ENCODE measurements around the gene PXDC1. TPM values are rescaled to one million over a fixed set of nuclear protein-coding genes. Genes with fewer than 3 reads are reported as not detected.

PXDC1 gene
- total RNA-seq, 1 experiment from 2014 or later, result 30.8 TPM

DNA sequence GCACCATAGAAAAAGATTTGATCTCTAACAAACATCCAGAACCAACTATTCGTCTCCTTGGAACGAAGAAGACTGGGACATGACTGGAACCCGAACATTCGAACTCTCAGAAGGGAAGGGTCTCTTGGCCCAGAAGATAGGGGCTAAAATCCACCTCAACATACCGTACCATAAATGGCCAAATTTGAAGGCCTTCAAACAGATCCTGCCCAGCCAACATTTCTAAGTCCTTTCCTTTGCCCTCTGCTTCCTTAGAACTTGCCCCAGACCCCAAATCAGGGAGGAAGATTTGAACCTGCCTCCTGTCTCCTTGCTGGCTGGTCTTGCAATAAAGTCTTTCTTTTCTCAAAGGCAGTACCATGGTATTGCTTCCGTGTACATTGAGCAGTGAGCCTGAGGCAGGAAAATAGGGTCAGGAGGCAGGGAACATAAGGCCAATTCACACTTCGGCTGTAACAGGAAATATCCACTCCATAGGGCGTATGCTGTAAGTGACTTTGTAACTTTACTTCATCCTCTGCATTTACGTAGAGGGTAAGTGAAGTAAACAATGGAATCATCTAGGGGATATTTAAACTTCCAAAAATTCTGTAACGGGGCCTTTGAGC lies 1.8 kb upstream of the PXDC1 start:
- intact Hi-C loops (cut with micrococcal nuclease; ENCODE audit: unreplicated experiment), result no loop called here
- POLR2A ChIA-PET (ENCODE audit: unreplicated experiment), result no interaction called here
- no peaks in the 10 kb centered on the region for H3K36me3 ChIP-seq (ENCODE audit: low read depth)
- CTCF ChIA-PET, result interaction anchor here (0.6 kb wide), 1 partner anchor 322 kb away, joined by 6 read pairs; no protein-coding TSS in a partner anchor
- no peaks in the 10 kb centered on the region for H3K9me3 ChIP-seq (ENCODE audit: insufficient read depth, low read depth)
- H3K9me2 ChIP-seq (ENCODE audit: insufficient read depth), result no peaks in the 10 kb centered on the region
- DNase-seq, result no peak
- no peak overlapping the region for H2AFZ ChIP-seq
- peaks cover 19% of the 10 kb centered on the region for H3K79me2 ChIP-seq (ENCODE audit: low read depth)
- H3K27ac ChIP-seq, result no peak overlapping the region
- H3K27me3 ChIP-seq (ENCODE audit: insufficient read depth, low read depth), result no peaks in the 10 kb centered on the region
- TSS peak; percentile 59 for BruUV-seq (replicated peaks)
- 0 out of 2 replicates have a peak, but pooled peaks cover 5% of the 10 kb centered on the region for H3K4me1 ChIP-seq (replicated peaks; ENCODE audit: insufficient read depth)
- H3K4me2 ChIP-seq, result no peak overlapping the region
- H4K20me1 ChIP-seq (ENCODE audit: insufficient read depth), result peaks cover 3% of the 10 kb centered on the region; the same call in 1 of the 2 replicates
- no peak overlapping the region for H3K4me3 ChIP-seq
- TF ChIP-seq EZH2 (IDR thresholded peaks at IDR 0.05; ENCODE audit: low read depth), result no peak
- TF ChIP-seq, protein P1, sequence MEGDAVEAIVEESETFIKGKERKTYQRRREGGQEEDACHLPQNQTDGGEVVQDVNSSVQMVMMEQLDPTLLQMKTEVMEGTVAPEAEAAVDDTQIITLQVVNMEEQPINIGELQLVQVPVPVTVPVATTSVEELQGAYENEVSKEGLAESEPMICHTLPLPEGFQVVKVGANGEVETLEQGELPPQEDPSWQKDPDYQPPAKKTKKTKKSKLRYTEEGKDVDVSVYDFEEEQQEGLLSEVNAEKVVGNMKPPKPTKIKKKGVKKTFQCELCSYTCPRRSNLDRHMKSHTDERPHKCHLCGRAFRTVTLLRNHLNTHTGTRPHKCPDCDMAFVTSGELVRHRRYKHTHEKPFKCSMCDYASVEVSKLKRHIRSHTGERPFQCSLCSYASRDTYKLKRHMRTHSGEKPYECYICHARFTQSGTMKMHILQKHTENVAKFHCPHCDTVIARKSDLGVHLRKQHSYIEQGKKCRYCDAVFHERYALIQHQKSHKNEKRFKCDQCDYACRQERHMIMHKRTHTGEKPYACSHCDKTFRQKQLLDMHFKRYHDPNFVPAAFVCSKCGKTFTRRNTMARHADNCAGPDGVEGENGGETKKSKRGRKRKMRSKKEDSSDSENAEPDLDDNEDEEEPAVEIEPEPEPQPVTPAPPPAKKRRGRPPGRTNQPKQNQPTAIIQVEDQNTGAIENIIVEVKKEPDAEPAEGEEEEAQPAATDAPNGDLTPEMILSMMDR (conservative IDR thresholded peaks at IDR 0.05), result no peak
- peaks cover 7% of the 10 kb centered on the region; the same call in 1 of the 2 replicates for H3F3A ChIP-seq (ENCODE audit: insufficient read depth, low read depth)

DNA sequence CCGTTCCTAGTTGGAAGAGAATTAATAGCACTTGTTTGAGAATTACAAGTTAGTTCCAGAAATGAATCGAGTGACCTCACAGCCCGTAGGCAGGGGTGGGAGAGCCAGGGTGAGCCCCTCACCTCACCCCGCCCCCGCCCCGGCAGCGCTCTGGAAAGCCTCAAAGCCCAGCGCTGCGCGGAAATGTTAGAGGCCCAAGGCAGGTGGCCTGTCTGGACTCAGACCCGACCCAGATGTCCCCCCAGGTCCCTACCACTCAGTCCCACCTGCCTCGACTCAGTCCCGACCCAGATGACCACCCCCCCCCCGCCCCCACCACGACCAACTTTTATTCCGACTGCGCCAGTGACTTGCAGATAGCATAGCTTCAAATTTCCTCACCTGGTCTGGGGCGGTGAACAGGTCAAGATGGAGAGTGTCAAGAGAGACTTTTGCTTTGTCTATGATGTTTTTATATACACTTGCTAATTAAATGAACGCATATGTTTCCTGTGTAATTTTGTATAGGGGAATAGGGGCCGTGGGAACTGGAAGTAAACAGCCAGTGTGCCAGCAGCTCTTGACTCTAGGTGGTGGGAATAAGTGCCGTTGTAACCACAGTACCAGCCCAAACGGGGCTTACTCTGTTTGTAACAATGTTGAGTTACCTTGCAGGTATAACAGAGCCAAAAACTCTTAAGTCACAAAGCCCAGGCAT lies 1.2 kb upstream of the PXDC1 start:
- H3K79me2 ChIP-seq (ENCODE audit: low read depth), result peaks cover 25% of the 10 kb centered on the region
- peak overlapping the region; percentile 75; the same call in 1 of the 2 replicates for H2AFZ ChIP-seq
- H4K20me1 ChIP-seq (ENCODE audit: insufficient read depth), result peaks cover 3% of the 10 kb centered on the region; the same call in 1 of the 2 replicates
- peaks cover 7% of the 10 kb centered on the region; the same call in 1 of the 2 replicates for H3F3A ChIP-seq (ENCODE audit: insufficient read depth, low read depth)
- H3K4me1 ChIP-seq (replicated peaks; ENCODE audit: insufficient read depth), result 0 out of 2 replicates have a peak, but pooled peaks cover 5% of the 10 kb centered on the region
- DNase-seq, result no peak
- H3K36me3 ChIP-seq (ENCODE audit: low read depth), result no peaks in the 10 kb centered on the region
- ChIA-PET POLR2A (ENCODE audit: unreplicated experiment) (no interaction called here), CTCF (interaction anchor here (0.6 kb wide), 1 partner anchor 321 kb away, joined by 6 read pairs; no protein-coding TSS in a partner anchor)
- H3K27ac ChIP-seq, result no peak overlapping the region
- H3K4me3 ChIP-seq, result peak overlapping the region; percentile 69; the same call in 1 of the 2 replicates
- BruUV-seq (replicated peaks), result no TSS peak
- intact Hi-C loops (cut with micrococcal nuclease; ENCODE audit: unreplicated experiment), result no loop called here
- no peaks in the 10 kb centered on the region for H3K9me3 ChIP-seq (ENCODE audit: insufficient read depth, low read depth)
- H3K27me3 ChIP-seq (ENCODE audit: insufficient read depth, low read depth), result no peaks in the 10 kb centered on the region
- no peaks in the 10 kb centered on the region for H3K9me2 ChIP-seq (ENCODE audit: insufficient read depth)
- TF ChIP-seq EZH2 (IDR thresholded peaks at IDR 0.05; ENCODE audit: low read depth), result no peak
- TF ChIP-seq, protein P1 (conservative IDR thresholded peaks at IDR 0.05), result no peak
- peak overlapping the region; percentile 79 for H3K4me2 ChIP-seq

DNA sequence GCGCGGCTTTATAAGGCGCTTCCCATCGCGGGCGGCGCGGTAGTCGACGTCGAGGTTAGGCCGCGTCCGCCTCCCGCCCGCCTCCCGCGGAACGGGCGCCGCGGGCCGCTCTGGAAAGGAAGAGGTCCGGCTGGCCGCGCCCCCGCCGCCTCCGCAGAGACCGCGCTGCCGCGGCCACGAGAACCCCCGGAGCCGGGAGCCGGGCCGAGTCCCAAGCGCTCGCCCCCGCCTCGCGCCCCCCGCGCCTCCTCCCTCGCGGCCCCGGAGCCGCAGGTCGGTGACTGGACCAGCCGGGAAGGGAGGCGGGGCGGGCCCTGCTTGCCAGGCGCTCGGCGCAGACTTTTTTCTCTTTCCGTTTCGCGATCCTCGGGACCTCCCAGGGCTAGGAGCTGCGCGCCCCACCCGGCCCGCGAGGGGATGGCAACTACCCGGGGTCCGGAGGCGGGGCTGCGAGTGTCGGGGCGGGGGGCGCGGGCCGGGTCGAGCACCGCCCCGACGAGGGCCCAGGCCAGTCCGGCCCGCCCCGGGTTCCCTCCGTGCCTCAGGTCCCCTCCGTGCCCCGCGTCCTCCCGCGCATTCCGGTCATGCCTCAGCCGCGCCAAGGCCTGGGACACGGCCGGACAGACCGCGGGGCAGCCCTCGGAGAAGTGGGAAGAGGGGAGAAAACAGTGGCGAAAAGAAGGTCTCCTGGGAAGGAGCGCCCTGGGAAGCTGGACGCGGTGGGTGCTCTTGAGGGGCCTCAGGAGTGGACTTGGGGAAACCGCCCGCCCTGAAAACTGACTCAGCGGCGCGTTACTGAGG lies 417 bp upstream of the PXDC1 start:
- BruUV-seq (replicated peaks), result no TSS peak
- peak; percentile 40 to 84 for DNase-seq
- POLR2A ChIA-PET (ENCODE audit: unreplicated experiment), result interaction anchor here (0.7 kb wide), 2 partner anchors 57 to 134 kb away, joined by 3 to 4 read pairs; no protein-coding TSS in a partner anchor

More for the DNA sequence above, 417 bp upstream of the PXDC1 start:
- TF ChIP-seq, protein P1 (conservative IDR thresholded peaks at IDR 0.05), result peak; percentile 33; the same call in 1 of the 2 replicates
- TF ChIP-seq EZH2 (IDR thresholded peaks at IDR 0.05; ENCODE audit: low read depth), result no peak
- Histone ChIP-seq H2AFZ (peak overlapping the region; percentile 75), H4K20me1 (ENCODE audit: insufficient read depth) (peaks cover 3% of the 10 kb centered on the region; the same call in 1 of the 2 replicates), H3K4me3 (peak overlapping the region; percentile 69), H3K27ac (no peak overlapping the region), H3K27me3 (ENCODE audit: insufficient read depth, low read depth) (no peaks in the 10 kb centered on the region), H3K4me1 (replicated peaks; ENCODE audit: insufficient read depth) (0 out of 2 replicates have a peak, but pooled peaks cover 5% of the 10 kb centered on the region), H3K9me3 (ENCODE audit: insufficient read depth, low read depth) (no peaks in the 10 kb centered on the region), H3K4me2 (peak overlapping the region; percentile 79), H3K9me2 (ENCODE audit: insufficient read depth) (no peaks in the 10 kb centered on the region), H3K36me3 (ENCODE audit: low read depth) (no peaks in the 10 kb centered on the region), H3F3A (ENCODE audit: insufficient read depth, low read depth) (peaks cover 7% of the 10 kb centered on the region; the same call in 1 of the 2 replicates), H3K79me2 (ENCODE audit: low read depth) (peaks cover 33% of the 10 kb centered on the region)
- CTCF ChIA-PET, result interaction anchor here (0.6 kb wide), 1 partner anchor 449 kb away, joined by 4 read pairs; no protein-coding TSS in a partner anchor
- intact Hi-C loops (cut with micrococcal nuclease; ENCODE audit: unreplicated experiment), result no loop called here
